ENCODE measurements around the gene BAIAP2.

The BAIAP2 gene

GRCh38 chr17:81043319-81043724, 8.4 kb downstream of the BAIAP2 start:
- H3K27ac ChIP-seq: no peak overlapping the region

GRCh38 chr17:81043725-81044427, 8.9 kb downstream of the BAIAP2 start:
- H3K27ac ChIP-seq: no peak overlapping the region
- TF ChIP-seq ZFX (IDR thresholded peaks at IDR 0.05; ENCODE audit: borderline replicate concordance) (no peak), CTCF (IDR thresholded peaks at IDR 0.05) (no peak)

More at GRCh38 chr17:81043319-81043724, 8.4 kb downstream of the BAIAP2 start:
- TF ChIP-seq CTCF (IDR thresholded peaks at IDR 0.05) (no peak), ZFX (IDR thresholded peaks at IDR 0.05; ENCODE audit: borderline replicate concordance) (no peak)

- no peak overlapping the region for H3K27ac ChIP-seq
- TF ChIP-seq ZFX (IDR thresholded peaks at IDR 0.05; ENCODE audit: borderline replicate concordance): no peak
These were observed 9.4 kb downstream of the BAIAP2 start for GRCh38 chr17:81044428-81044763.

- TF ChIP-seq ZFX (IDR thresholded peaks at IDR 0.05; ENCODE audit: borderline replicate concordance) (no peak), CTCF (IDR thresholded peaks at IDR 0.05) (no peak)
- H3K27ac ChIP-seq: no peak overlapping the region
These were observed 10.0 kb downstream of the BAIAP2 start for GRCh38 chr17:81044764-81045589.

- no peak overlapping the region for H3K27ac ChIP-seq
- TF ChIP-seq CTCF (IDR thresholded peaks at IDR 0.05) (no peak), ZFX (IDR thresholded peaks at IDR 0.05; ENCODE audit: borderline replicate concordance) (no peak)
These were observed 10.7 kb downstream of the BAIAP2 start for GRCh38 chr17:81045590-81046095.

- TF ChIP-seq ZFX (IDR thresholded peaks at IDR 0.05; ENCODE audit: borderline replicate concordance) (no peak), CTCF (IDR thresholded peaks at IDR 0.05) (no peak)
- no peak overlapping the region for H3K27ac ChIP-seq
These were observed 11.3 kb downstream of the BAIAP2 start for GRCh38 chr17:81046132-81046769.

- TF ChIP-seq CTCF (IDR thresholded peaks at IDR 0.05) (no peak), ZFX (IDR thresholded peaks at IDR 0.05; ENCODE audit: borderline replicate concordance) (no peak)
- H3K27ac ChIP-seq: no peak overlapping the region
These were observed 11.9 kb downstream of the BAIAP2 start for GRCh38 chr17:81046770-81047359.
